Breast epithelium (tissue), 3 donors: ENCODE results near the gene MEG3.

Experiments used
- POLR2A ChIP-seq: fragments of 450-650 bp; IDR thresholded peaks from one replicate; pipeline ENCODE4 v1.6.1; 2016; ENCODE audit warnings: antibody characterized with exemption, mild to moderate bottlenecking, moderate library complexity
- POLR2AphosphoS5 ChIP-seq, 3 donors: sonication (generic); formaldehyde crosslinking; IDR thresholded peaks; one replicate each; pipeline ENCODE4 v1.6.1; 2017; ENCODE audit warnings: antibody characterized with exemption in 3 of 3
- TF ChIP-seq, protein P1 (sequence below), 3 donors: fragments of 450-650 bp; IDR thresholded peaks; one replicate each; pipeline ENCODE4 v1.5.1; 2016 to 2017; ENCODE audit warnings: antibody characterized with exemption in 3 of 3, mild to moderate bottlenecking in 3 of 3, moderate library complexity in 3 of 3

DNA sequence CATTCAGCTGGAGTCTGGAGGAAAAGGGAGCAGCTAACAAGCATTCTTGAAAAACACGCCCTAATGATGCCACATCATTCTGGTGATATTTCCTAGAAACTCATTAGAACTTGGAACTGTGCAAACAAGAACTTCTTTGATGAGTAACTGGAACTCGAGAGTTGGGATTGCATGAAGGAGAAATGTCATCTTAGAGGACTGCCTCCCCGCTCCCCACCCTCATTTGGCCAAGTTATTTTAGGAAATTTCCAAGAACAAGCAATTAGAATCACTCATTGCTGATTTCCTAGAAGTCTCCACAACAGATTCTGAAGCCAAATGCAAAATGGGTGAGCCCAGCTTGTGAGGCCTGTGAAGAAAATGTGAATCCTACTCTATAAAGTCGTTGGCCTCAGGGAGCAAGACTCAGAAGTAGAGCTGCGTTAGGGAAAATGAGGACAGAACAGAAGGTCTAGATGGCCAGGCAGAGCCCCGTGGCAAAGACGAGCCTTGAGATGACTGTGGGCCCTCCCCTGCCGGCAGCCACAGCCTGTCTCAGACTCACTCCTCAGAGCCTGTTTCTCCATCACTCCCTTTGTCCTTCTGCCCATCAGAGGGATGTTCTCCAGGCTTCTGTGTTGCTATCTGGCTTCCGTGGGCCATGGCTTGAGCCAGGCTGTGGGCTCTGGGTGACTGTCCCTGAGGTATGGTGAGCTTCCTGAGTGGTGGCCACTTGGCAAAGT, 39.2 kb downstream of the MEG3 start:
- no peak for TF ChIP-seq POLR2A
- TF ChIP-seq, protein P1, sequence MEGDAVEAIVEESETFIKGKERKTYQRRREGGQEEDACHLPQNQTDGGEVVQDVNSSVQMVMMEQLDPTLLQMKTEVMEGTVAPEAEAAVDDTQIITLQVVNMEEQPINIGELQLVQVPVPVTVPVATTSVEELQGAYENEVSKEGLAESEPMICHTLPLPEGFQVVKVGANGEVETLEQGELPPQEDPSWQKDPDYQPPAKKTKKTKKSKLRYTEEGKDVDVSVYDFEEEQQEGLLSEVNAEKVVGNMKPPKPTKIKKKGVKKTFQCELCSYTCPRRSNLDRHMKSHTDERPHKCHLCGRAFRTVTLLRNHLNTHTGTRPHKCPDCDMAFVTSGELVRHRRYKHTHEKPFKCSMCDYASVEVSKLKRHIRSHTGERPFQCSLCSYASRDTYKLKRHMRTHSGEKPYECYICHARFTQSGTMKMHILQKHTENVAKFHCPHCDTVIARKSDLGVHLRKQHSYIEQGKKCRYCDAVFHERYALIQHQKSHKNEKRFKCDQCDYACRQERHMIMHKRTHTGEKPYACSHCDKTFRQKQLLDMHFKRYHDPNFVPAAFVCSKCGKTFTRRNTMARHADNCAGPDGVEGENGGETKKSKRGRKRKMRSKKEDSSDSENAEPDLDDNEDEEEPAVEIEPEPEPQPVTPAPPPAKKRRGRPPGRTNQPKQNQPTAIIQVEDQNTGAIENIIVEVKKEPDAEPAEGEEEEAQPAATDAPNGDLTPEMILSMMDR (IDR thresholded peaks at IDR 0.05): no peak
- TF ChIP-seq POLR2AphosphoS5 (IDR thresholded peaks at IDR 0.05): no peak
